ENCODE results near the gene CDC42. TPM values are rescaled to one million over a fixed set of nuclear protein-coding genes. Genes with fewer than 3 reads are reported as not detected.

CDC42 gene
- total and polyA plus RNA-seq, 2 of the 13 experiments (the other 11 are each of a cell fraction or from before 2014, with no cell fraction given) = 138 to 237 TPM

DNA sequence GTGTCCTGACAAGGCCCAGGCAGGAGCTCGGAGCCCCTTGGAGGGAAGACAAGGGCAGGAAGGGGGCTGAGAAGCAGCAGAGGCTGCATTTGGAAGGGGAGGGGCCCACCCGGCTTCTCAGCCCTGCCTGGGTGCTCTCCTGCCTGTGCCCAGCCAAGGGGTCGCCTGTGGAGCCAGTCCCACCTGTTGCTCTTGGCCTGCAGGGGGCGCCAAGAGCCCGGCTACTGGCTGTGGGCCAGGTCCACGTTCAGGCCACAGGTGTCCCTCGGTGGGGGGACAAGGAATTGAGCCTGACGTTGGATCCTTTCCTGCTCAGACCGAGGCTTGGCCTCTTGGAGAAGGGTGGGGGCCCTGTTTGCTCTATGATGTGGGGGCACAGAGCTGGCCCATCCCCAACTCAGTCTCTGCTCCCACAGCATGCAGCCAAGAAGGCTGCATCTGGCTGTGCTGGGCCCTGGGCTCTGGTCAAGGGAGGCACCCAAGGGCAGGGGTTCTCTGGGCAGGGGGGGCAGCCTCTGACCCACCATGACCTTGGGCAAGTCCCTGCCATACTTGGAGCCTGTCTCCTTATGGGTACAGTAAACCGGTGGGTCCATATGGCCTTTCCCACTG, 79.5 kb downstream of the CDC42 start (continued):
- TF ChIP-seq, protein P1, sequence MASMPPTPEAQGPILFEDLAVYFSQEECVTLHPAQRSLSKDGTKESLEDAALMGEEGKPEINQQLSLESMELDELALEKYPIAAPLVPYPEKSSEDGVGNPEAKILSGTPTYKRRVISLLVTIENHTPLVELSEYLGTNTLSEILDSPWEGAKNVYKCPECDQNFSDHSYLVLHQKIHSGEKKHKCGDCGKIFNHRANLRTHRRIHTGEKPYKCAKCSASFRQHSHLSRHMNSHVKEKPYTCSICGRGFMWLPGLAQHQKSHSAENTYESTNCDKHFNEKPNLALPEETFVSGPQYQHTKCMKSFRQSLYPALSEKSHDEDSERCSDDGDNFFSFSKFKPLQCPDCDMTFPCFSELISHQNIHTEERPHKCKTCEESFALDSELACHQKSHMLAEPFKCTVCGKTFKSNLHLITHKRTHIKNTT (CRISPR knock-in tag; IDR thresholded peaks at IDR 0.05) = no peak
- TF ChIP-seq, protein P2, sequence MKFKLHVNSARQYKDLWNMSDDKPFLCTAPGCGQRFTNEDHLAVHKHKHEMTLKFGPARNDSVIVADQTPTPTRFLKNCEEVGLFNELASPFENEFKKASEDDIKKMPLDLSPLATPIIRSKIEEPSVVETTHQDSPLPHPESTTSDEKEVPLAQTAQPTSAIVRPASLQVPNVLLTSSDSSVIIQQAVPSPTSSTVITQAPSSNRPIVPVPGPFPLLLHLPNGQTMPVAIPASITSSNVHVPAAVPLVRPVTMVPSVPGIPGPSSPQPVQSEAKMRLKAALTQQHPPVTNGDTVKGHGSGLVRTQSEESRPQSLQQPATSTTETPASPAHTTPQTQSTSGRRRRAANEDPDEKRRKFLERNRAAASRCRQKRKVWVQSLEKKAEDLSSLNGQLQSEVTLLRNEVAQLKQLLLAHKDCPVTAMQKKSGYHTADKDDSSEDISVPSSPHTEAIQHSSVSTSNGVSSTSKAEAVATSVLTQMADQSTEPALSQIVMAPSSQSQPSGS (CRISPR knock-in tag; IDR thresholded peaks at IDR 0.05) = no peak
- TF ChIP-seq REXO4 (CRISPR knock-in tag; IDR thresholded peaks at IDR 0.05; ENCODE audit: borderline replicate concordance) (no peak), SPEN (CRISPR knock-in tag; IDR thresholded peaks at IDR 0.05; ENCODE audit: low read depth) (no peak), MED1 (CRISPR knock-in tag; IDR thresholded peaks at IDR 0.05) (no peak), ARNT2 (CRISPR knock-in tag; IDR thresholded peaks at IDR 0.05; ENCODE audit: low read depth) (no peak), ATF7-NPFF (CRISPR knock-in tag; IDR thresholded peaks at IDR 0.05; ENCODE audit: low read depth) (no peak), NR3C1 (CRISPR knock-in tag; IDR thresholded peaks at IDR 0.05) (no peak), CC2D1A (CRISPR knock-in tag; IDR thresholded peaks at IDR 0.05) (no peak)
- TF ChIP-seq, protein P3, sequence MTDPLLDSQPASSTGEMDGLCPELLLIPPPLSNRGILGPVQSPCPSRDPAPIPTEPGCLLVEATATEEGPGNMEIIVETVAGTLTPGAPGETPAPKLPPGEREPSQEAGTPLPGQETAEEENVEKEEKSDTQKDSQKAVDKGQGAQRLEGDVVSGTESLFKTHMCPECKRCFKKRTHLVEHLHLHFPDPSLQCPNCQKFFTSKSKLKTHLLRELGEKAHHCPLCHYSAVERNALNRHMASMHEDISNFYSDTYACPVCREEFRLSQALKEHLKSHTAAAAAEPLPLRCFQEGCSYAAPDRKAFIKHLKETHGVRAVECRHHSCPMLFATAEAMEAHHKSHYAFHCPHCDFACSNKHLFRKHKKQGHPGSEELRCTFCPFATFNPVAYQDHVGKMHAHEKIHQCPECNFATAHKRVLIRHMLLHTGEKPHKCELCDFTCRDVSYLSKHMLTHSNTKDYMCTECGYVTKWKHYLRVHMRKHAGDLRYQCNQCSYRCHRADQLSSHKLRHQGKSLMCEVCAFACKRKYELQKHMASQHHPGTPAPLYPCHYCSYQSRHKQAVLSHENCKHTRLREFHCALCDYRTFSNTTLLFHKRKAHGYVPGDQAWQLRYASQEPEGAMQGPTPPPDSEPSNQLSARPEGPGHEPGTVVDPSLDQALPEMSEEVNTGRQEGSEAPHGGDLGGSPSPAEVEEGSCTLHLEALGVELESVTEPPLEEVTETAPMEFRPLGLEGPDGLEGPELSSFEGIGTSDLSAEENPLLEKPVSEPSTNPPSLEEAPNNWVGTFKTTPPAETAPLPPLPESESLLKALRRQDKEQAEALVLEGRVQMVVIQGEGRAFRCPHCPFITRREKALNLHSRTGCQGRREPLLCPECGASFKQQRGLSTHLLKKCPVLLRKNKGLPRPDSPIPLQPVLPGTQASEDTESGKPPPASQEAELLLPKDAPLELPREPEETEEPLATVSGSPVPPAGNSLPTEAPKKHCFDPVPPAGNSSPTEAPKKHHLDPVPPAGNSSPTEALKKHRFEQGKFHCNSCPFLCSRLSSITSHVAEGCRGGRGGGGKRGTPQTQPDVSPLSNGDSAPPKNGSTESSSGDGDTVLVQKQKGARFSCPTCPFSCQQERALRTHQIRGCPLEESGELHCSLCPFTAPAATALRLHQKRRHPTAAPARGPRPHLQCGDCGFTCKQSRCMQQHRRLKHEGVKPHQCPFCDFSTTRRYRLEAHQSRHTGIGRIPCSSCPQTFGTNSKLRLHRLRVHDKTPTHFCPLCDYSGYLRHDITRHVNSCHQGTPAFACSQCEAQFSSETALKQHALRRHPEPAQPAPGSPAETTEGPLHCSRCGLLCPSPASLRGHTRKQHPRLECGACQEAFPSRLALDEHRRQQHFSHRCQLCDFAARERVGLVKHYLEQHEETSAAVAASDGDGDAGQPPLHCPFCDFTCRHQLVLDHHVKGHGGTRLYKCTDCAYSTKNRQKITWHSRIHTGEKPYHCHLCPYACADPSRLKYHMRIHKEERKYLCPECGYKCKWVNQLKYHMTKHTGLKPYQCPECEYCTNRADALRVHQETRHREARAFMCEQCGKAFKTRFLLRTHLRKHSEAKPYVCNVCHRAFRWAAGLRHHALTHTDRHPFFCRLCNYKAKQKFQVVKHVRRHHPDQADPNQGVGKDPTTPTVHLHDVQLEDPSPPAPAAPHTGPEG (CRISPR knock-in tag; IDR thresholded peaks at IDR 0.05) = no peak
- TF ChIP-seq, protein P4, sequence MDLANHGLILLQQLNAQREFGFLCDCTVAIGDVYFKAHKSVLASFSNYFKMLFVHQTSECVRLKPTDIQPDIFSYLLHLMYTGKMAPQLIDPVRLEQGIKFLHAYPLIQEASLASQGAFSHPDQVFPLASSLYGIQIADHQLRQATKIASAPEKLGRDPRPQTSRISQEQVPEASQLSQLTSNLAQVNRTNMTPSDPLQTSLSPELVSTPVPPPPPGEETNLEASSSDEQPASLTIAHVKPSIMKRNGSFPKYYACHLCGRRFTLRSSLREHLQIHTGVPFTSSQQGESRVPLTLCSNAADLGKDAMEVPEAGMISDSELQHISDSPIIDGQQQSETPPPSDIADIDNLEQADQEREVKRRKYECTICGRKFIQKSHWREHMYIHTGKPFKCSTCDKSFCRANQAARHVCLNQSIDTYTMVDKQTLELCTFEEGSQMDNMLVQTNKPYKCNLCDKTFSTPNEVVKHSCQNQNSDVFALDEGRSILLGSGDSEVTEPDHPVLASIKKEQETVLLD (CRISPR knock-in tag; IDR thresholded peaks at IDR 0.05; ENCODE audit: low read depth) = no peak
- TF ChIP-seq, protein P5, sequence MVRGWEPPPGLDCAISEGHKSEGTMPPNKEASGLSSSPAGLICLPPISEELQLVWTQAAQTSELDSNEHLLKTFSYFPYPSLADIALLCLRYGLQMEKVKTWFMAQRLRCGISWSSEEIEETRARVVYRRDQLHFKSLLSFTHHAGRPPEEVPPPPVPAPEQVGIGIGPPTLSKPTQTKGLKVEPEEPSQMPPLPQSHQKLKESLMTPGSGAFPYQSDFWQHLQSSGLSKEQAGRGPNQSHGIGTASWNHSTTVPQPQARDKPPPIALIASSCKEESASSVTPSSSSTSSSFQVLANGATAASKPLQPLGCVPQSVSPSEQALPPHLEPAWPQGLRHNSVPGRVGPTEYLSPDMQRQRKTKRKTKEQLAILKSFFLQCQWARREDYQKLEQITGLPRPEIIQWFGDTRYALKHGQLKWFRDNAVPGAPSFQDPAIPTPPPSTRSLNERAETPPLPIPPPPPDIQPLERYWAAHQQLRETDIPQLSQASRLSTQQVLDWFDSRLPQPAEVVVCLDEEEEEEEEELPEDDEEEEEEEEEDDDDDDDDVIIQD (CRISPR knock-in tag; IDR thresholded peaks at IDR 0.05; ENCODE audit: low read depth) = no peak

Data from HepG2 (cell line).